Kidney (tissue), 14 donors: ENCODE results near the gene HOXB2. TPM values are rescaled to one million over a fixed set of nuclear protein-coding genes. Genes with fewer than 3 reads are reported as not detected.

Experiments
- DNase-seq, 5 donors: peaks; one replicate each; pipeline ENCODE4 v3.0.0-alpha.2; 2013 to 2020
- FAIRE-seq: peaks from 2 replicates; lab custom pipeline; 2012; peaks lifted over from hg19 to GRCh38; lab: Jason Lieb, UNC
- H3K27ac ChIP-seq, 2 donors: one replicate each; pipeline ENCODE4 v1.7.0; 2013; ENCODE audit warnings: low read depth in 2 of 2, low read length in 2 of 2, inconsistent platforms in 1 of 2
- H3K27me3 ChIP-seq: one replicate; pipeline ENCODE4 v1.7.1; 2013; ENCODE audit warnings: low read length, inconsistent platforms; ENCODE audit not compliant: control insufficient read depth, insufficient read depth
- H3K36me3 ChIP-seq, 3 donors: one replicate each; pipeline versions ENCODE4 v1.7.0 to v1.7.1; 2013; ENCODE audit warnings: low read length in 3 of 3, control low read depth in 1 of 3, inconsistent platforms in 1 of 3; ENCODE audit not compliant: insufficient read depth in 3 of 3, control insufficient read depth in 2 of 3
- H3K4me1 ChIP-seq, 3 donors: one replicate each; pipeline versions ENCODE4 v1.7.0 to v1.7.1; 2013; ENCODE audit warnings: low read length in 3 of 3, inconsistent platforms in 1 of 3, low read depth in 1 of 3; ENCODE audit not compliant: control insufficient read depth in 2 of 3, insufficient read depth in 2 of 3
- H3K4me3 ChIP-seq, 3 donors: one replicate each; pipeline versions ENCODE4 v1.7.0 to v1.8.1; 2013; ENCODE audit warnings: low read length in 3 of 3, control low read depth in 1 of 3, inconsistent platforms in 1 of 3
- H3K9ac ChIP-seq, 3 donors: one replicate each; pipeline versions ENCODE4 v1.7.0 to v1.7.1; 2013; ENCODE audit warnings: low read length in 3 of 3, control low read depth in 1 of 3, inconsistent platforms in 1 of 3
- H3K9me3 ChIP-seq, 3 donors: one replicate each; pipeline versions ENCODE4 v1.7.0 to v1.7.1; 2013; ENCODE audit warnings: low read length in 3 of 3, control low read depth in 1 of 3, inconsistent platforms in 1 of 3; ENCODE audit not compliant: control insufficient read depth in 2 of 3, insufficient read depth in 1 of 3
- CTCF ChIP-seq: IDR thresholded peaks from 3 replicates; pipeline ENCODE4 v1.5.1; 2012; ENCODE audit warnings: mild to moderate bottlenecking, moderate library complexity, borderline replicate concordance; ENCODE audit not compliant: insufficient read depth; ENCODE audit errors: extremely low read depth
- intact Hi-C: fragments of 100-400 bp; cut with DNase I; formaldehyde crosslinking; loops from one replicate; pipeline ENCODE4 v1.11.1; 2022
- polyA plus RNA-seq: library from polyadenylated mRNA; stranded (reverse); fragments of 350-450 nt; fragmentation: Illumina TruSeq; extraction: RNeasy Lipid Tissue Mini Kit (QIAGEN cat#74804); gene quantifications from one replicate; pipeline ENCODE4 v1.2.3, GENCODE V29; 2014; ENCODE audit warnings: low read depth, low replicate concordance; ENCODE audit not compliant: insufficient read depth
- total RNA-seq: library from RNA; stranded (reverse); fragmentation: NEBNext Ultra II Directional; extraction: Animal tissue kit (Norgen Biotek cat#: 25700); gene quantifications from one replicate; pipeline ENCODE4 v1.2.1, GENCODE V29; 2021
- donor health status: control.
- donor health status: control.
- donor health status: control.
- donor health status: control.
- donor health status: control.
- donor health status: DM: yes; HTN: yes; CAD: no.
- donor health status: Normal renal cell carcinoma (clear cell type).

HOXB2 gene
- total and polyA plus RNA-seq, 2 donors from 2014 or later = 30.7 to 61.9 TPM

GRCh38 chr17:48549281-48549630 lies 4.3 kb upstream of the HOXB2 start:
- peak overlapping the region in 1 of 2 donors; percentile 87 for H3K27ac ChIP-seq
- FAIRE-seq (no peak), DNase-seq (peak in 3 of 5 donors; percentile 23 to 35 (median 35))
- TF ChIP-seq CTCF = no peak
- no peaks in the 10 kb centered on the region for H3K27me3 ChIP-seq
- intact Hi-C loops = no loop called here
- peaks cover 0 to 3% (median 2%) of the 10 kb centered on the region in 3 donors for H3K36me3 ChIP-seq
- H3K4me3 ChIP-seq = no peak overlapping the region
- peaks cover 9 to 27% (median 27%) of the 10 kb centered on the region in 3 donors for H3K4me1 ChIP-seq
- no peaks in the 10 kb centered on the region for H3K9me3 ChIP-seq
- H3K9ac ChIP-seq = peak overlapping the region in 1 of 3 donors; percentile 15

- Histone ChIP-seq H3K4me1 (peaks cover 9 to 27% (median 27%) of the 10 kb centered on the region in 3 donors), H3K36me3 (peaks cover 0 to 3% (median 2%) of the 10 kb centered on the region in 3 donors), H3K4me3 (no peak overlapping the region), H3K27ac (peak overlapping the region; percentile 67 to 87), H3K27me3 (no peaks in the 10 kb centered on the region), H3K9me3 (no peaks in the 10 kb centered on the region), H3K9ac (peak overlapping the region in 2 of 3 donors; percentile 22 to 69)
- intact Hi-C loops = no loop called here
- DNase-seq = peak in 1 of 5 donors; percentile 12
- FAIRE-seq = no peak
- TF ChIP-seq CTCF = no peak
These were observed 3.8 kb upstream of the HOXB2 start for GRCh38 chr17:48548523-48549280.

GRCh38 chr17:48547808-48548522 lies 3.1 kb upstream of the HOXB2 start:
- H3K4me3 ChIP-seq = peak overlapping the region; percentile 37 to 45 (median 39)
- FAIRE-seq (no peak), DNase-seq (peak in 4 of 5 donors; percentile 62 to 84 (median 76))
- H3K36me3 ChIP-seq = peaks cover 0 to 3% (median 2%) of the 10 kb centered on the region in 3 donors
- TF ChIP-seq CTCF = no peak
- intact Hi-C loops = no loop called here
- no peaks in the 10 kb centered on the region for H3K9me3 ChIP-seq
- peak overlapping the region in 2 of 3 donors; percentile 1 to 69 for H3K9ac ChIP-seq
- no peaks in the 10 kb centered on the region for H3K27me3 ChIP-seq
- peak overlapping the region; percentile 67 to 87 for H3K27ac ChIP-seq
- peaks cover 9 to 27% (median 27%) of the 10 kb centered on the region in 3 donors for H3K4me1 ChIP-seq
